ENCODE measurements around the gene TOX3.

TOX3 gene

GRCh38 chr16:52584354-52585320 lies 37.7 kb upstream of the TOX3 start:
- POLR2A ChIA-PET (ENCODE audit: low non-redundant PET): no interaction called here
- H3K27ac ChIP-seq: no peak overlapping the region
- CTCF ChIA-PET: no interaction called here
- no peak for DNase-seq (ENCODE audit: low spot score)
- TF ChIP-seq CTCF (conservative IDR thresholded peaks at IDR 0.05; ENCODE audit: low read depth): no peak

- ChIA-PET POLR2A (ENCODE audit: low non-redundant PET) (no interaction called here), CTCF (interaction anchor here (0.7 kb wide), 2 partner anchors 164 to 551 kb away, joined by 4 to 5 read pairs; no protein-coding TSS in a partner anchor)
- no peak overlapping the region for H3K27ac ChIP-seq
- no peak for DNase-seq (ENCODE audit: low spot score)
- TF ChIP-seq CTCF (conservative IDR thresholded peaks at IDR 0.05; ENCODE audit: low read depth): no peak; the same call in 1 of the 2 replicates
Observed at GRCh38 chr16:52581530-52581929, 34.6 kb upstream of the TOX3 start.

- ChIA-PET CTCF (no interaction called here), POLR2A (ENCODE audit: low non-redundant PET) (no interaction called here)
- no peak for TF ChIP-seq CTCF (conservative IDR thresholded peaks at IDR 0.05; ENCODE audit: low read depth)
- no peak for DNase-seq (ENCODE audit: low spot score)
- H3K27ac ChIP-seq: no peak overlapping the region
Observed at GRCh38 chr16:52580488-52580887, 33.5 kb upstream of the TOX3 start.

- POLR2A ChIA-PET (ENCODE audit: low non-redundant PET): no interaction called here
- CTCF ChIA-PET: interaction anchor here (0.6 to 0.7 kb wide), 3 partner anchors 130 to 1360 kb away, joined by 4 read pairs; no protein-coding TSS in a partner anchor
- no peak for TF ChIP-seq CTCF (conservative IDR thresholded peaks at IDR 0.05; ENCODE audit: low read depth)
- no peak overlapping the region for H3K27ac ChIP-seq
- no peak for DNase-seq (ENCODE audit: low spot score)
Observed at GRCh38 chr16:52578829-52579498, 32.0 kb upstream of the TOX3 start.

GRCh38 chr16:52578007-52578828 lies 31.3 kb upstream of the TOX3 start:
- no peak for TF ChIP-seq CTCF (conservative IDR thresholded peaks at IDR 0.05; ENCODE audit: low read depth)
- ChIA-PET CTCF (interaction anchor here (0.6 to 0.7 kb wide), 3 partner anchors 131 to 1359 kb away, joined by 4 read pairs; no protein-coding TSS in a partner anchor), POLR2A (ENCODE audit: low non-redundant PET) (no interaction called here)
- H3K27ac ChIP-seq: no peak overlapping the region
- DNase-seq (ENCODE audit: low spot score): no peak

Measured in RWPE1 (cell line).